ENCODE results near the gene AGPAT1. TPM values are rescaled to one million over a fixed set of nuclear protein-coding genes. Genes with fewer than 3 reads are reported as not detected.

The AGPAT1 gene
- total and polyA plus RNA-seq, 10 of the 15 experiments (the other 5 are each of a cell fraction or from before 2014, with no cell fraction given), result 13.9 to 39.5 (median 24.7) TPM

DNA sequence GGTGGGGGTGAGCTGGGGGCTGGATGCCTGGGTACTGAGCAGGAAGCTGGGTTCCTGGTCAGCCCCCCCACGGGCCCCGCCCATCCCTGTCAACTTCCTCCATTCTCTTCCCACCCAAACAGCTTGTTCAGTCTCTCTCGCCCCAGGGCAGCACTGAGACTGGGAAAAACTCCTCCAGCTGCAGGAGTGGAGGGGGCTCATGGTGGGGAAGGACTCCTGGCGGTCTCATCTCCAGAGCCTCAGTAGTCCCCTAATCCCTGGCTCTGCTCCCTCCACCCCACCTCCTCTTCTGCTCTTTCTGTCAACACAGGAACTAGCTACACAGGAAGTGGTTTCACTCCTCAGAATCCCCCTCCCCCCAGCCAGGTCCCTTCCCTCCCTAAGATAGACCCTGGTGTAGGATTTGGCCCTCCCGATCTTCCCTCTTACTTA, 16.7 kb upstream of the AGPAT1 start, which contains the start of gene GPSM3 (continued):
- TF ChIP-seq, protein P1, sequence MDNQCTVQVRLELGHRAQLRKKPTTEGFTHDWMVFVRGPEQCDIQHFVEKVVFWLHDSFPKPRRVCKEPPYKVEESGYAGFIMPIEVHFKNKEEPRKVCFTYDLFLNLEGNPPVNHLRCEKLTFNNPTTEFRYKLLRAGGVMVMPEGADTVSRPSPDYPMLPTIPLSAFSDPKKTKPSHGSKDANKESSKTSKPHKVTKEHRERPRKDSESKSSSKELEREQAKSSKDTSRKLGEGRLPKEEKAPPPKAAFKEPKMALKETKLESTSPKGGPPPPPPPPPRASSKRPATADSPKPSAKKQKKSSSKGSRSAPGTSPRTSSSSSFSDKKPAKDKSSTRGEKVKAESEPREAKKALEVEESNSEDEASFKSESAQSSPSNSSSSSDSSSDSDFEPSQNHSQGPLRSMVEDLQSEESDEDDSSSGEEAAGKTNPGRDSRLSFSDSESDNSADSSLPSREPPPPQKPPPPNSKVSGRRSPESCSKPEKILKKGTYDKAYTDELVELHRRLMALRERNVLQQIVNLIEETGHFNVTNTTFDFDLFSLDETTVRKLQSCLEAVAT (IDR thresholded peaks at IDR 0.05), result peak; percentile 9; the same call in 1 of the 2 replicates
- TF ChIP-seq, protein P2, sequence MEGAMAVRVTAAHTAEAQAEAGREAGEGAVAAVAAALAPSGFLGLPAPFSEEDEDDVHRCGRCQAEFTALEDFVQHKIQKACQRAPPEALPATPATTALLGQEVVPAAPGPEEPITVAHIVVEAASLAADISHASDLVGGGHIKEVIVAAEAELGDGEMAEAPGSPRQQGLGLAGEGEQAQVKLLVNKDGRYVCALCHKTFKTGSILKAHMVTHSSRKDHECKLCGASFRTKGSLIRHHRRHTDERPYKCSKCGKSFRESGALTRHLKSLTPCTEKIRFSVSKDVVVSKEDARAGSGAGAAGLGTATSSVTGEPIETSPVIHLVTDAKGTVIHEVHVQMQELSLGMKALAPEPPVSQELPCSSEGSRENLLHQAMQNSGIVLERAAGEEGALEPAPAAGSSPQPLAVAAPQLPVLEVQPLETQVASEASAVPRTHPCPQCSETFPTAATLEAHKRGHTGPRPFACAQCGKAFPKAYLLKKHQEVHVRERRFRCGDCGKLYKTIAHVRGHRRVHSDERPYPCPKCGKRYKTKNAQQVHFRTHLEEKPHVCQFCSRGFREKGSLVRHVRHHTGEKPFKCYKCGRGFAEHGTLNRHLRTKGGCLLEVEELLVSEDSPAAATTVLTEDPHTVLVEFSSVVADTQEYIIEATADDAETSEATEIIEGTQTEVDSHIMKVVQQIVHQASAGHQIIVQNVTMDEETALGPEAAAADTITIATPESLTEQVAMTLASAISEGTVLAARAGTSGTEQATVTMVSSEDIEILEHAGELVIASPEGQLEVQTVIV (IDR thresholded peaks at IDR 0.05; ENCODE audit: borderline replicate concordance, partially characterized antibody), result peak; percentile 39
- TF ChIP-seq STAT1 (conservative IDR thresholded peaks at IDR 0.05) (no peak), CHD2 (IDR thresholded peaks at IDR 0.05; ENCODE audit: borderline replicate concordance, low read depth, low read length) (peak; percentile 58; the same call in 1 of the 2 replicates), SIN3A (IDR thresholded peaks at IDR 0.05; ENCODE audit: low read depth, low read length) (no peak)
- TF ChIP-seq, protein P3, sequence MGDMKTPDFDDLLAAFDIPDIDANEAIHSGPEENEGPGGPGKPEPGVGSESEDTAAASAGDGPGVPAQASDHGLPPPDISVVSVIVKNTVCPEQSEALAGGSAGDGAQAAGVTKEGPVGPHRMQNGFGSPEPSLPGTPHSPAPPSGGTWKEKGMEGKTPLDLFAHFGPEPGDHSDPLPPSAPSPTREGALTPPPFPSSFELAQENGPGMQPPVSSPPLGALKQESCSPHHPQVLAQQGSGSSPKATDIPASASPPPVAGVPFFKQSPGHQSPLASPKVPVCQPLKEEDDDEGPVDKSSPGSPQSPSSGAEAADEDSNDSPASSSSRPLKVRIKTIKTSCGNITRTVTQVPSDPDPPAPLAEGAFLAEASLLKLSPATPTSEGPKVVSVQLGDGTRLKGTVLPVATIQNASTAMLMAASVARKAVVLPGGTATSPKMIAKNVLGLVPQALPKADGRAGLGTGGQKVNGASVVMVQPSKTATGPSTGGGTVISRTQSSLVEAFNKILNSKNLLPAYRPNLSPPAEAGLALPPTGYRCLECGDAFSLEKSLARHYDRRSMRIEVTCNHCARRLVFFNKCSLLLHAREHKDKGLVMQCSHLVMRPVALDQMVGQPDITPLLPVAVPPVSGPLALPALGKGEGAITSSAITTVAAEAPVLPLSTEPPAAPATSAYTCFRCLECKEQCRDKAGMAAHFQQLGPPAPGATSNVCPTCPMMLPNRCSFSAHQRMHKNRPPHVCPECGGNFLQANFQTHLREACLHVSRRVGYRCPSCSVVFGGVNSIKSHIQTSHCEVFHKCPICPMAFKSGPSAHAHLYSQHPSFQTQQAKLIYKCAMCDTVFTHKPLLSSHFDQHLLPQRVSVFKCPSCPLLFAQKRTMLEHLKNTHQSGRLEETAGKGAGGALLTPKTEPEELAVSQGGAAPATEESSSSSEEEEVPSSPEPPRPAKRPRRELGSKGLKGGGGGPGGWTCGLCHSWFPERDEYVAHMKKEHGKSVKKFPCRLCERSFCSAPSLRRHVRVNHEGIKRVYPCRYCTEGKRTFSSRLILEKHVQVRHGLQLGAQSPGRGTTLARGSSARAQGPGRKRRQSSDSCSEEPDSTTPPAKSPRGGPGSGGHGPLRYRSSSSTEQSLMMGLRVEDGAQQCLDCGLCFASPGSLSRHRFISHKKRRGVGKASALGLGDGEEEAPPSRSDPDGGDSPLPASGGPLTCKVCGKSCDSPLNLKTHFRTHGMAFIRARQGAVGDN (IDR thresholded peaks at IDR 0.05), result peak; percentile 52

All from GM12878 (cell line).